ENCODE data around the gene TGFB2. TPM values are rescaled to one million over a fixed set of nuclear protein-coding genes. Genes with fewer than 3 reads are reported as not detected.

The TGFB2 gene
- total and polyA plus RNA-seq, 10 donors: 0.24 to 5.5 (median 2.1) TPM

- Histone ChIP-seq H3K27me3 (replicated peaks in 1 of 7) (no peaks in the 10 kb centered on the region), H3K27ac (no peak overlapping the region), H3K9me3 (no peaks in the 10 kb centered on the region), H3K36me3 (peaks cover 0 to 65% (median 23%) of the 10 kb centered on the region in 6 donors), H3K4me3 (no peak overlapping the region), H3K4me1 (no peaks in the 10 kb centered on the region)
- TF ChIP-seq POLR2A (IDR thresholded peaks at IDR 0.05) (no peak), CTCF (IDR thresholded peaks at IDR 0.05 in 8 of 11, conservative IDR thresholded peaks at IDR 0.05 in 3 of 11) (no peak), POLR2AphosphoS5 (IDR thresholded peaks at IDR 0.05) (peak in 1 of 3 donors; percentile 38)
- DNase-seq: no peak
- 94 to 98% (median 96%) methylated on average over 15 to 21 of the region's 21 CpGs for WGBS, 5 donors
- intact Hi-C loops (cut with DNase I; ENCODE audit: low total_unique reads): no loop called here
Measured at GRCh38 chr1:218323568-218324225, 21.4 kb upstream of the TGFB2 start.

- Histone ChIP-seq H3K4me1 (no peaks in the 10 kb centered on the region), H3K4me3 (no peak overlapping the region), H3K27me3 (replicated peaks in 1 of 7) (no peaks in the 10 kb centered on the region), H3K27ac (no peak overlapping the region), H3K36me3 (peaks cover 0 to 60% (median 22%) of the 10 kb centered on the region in 6 donors), H3K9me3 (no peaks in the 10 kb centered on the region)
- intact Hi-C loops (cut with DNase I; ENCODE audit: low total_unique reads): no loop called here
- DNase-seq: peak; percentile 75
- WGBS, 5 donors: 94 to 97% (median 97%) methylated on average over 16 to 20 of the region's 20 CpGs
- TF ChIP-seq CTCF (IDR thresholded peaks at IDR 0.05 in 8 of 11, conservative IDR thresholded peaks at IDR 0.05 in 3 of 11) (no peak), POLR2AphosphoS5 (IDR thresholded peaks at IDR 0.05) (no peak), POLR2A (IDR thresholded peaks at IDR 0.05) (no peak)
Measured at GRCh38 chr1:218324226-218324580, 20.9 kb upstream of the TGFB2 start.

- 91 to 98% (median 94%) methylated on average over 3 of the region's 3 CpGs for WGBS, 5 donors
- Histone ChIP-seq H3K4me1 (no peaks in the 10 kb centered on the region), H3K36me3 (peaks cover 0 to 54% (median 14%) of the 10 kb centered on the region in 6 donors), H3K4me3 (no peak overlapping the region), H3K9me3 (no peaks in the 10 kb centered on the region), H3K27me3 (replicated peaks in 1 of 7) (no peaks in the 10 kb centered on the region), H3K27ac (no peak overlapping the region)
- no peak for DNase-seq
- intact Hi-C loops (cut with DNase I; ENCODE audit: low total_unique reads): no loop called here
- TF ChIP-seq POLR2AphosphoS5 (IDR thresholded peaks at IDR 0.05): no peak
- no peak for TF ChIP-seq POLR2A (IDR thresholded peaks at IDR 0.05)
- TF ChIP-seq CTCF (IDR thresholded peaks at IDR 0.05 in 8 of 11, conservative IDR thresholded peaks at IDR 0.05 in 3 of 11): no peak
Measured at GRCh38 chr1:218328769-218329168, 16.4 kb upstream of the TGFB2 start.

DNA sequence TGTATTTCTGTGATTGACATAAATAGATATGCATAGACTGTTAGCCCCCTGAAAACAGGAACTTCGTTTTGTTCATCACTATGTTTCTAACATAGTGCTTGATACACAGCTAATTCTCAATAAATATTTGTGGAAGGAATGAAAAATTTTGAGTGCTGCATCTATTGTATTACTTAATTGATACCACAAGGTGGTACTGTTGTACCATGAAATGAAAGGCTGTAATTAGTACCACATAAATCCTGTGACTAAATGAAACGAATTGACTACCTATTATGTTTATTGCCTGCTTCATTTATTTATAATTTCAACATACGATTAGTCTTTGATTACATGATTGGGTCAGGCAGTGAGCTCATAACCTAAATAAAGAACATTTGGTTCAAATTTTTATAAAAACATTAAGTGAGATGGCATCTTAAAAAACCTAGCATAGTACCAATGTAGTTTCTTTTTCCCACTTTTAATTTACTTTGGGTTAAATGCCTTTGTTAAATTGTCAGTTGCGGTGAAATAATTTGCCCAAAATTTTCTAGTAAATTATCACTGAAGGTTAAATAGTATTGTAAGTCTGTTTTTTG, 15.0 kb upstream of the TGFB2 start:
- H3K4me3 ChIP-seq: no peak overlapping the region
- WGBS, 5 donors: 34 to 43% (median 37%) methylated on average over 4 of the region's 4 CpGs
- TF ChIP-seq CTCF (IDR thresholded peaks at IDR 0.05 in 8 of 11, conservative IDR thresholded peaks at IDR 0.05 in 3 of 11): peak; percentile 31 to 79 (median 66)
- TF ChIP-seq POLR2AphosphoS5 (IDR thresholded peaks at IDR 0.05): no peak
- no peak for DNase-seq
- no peak overlapping the region for H3K27ac ChIP-seq
- intact Hi-C loops (cut with DNase I; ENCODE audit: low total_unique reads): loop anchor here (5.0 to 10.0 kb wide), 2 partner anchors 1085 to 1482 kb away; no protein-coding TSS in a partner anchor
- H3K36me3 ChIP-seq: peaks cover 0 to 45% (median 6%) of the 10 kb centered on the region in 6 donors
- no peaks in the 10 kb centered on the region for H3K4me1 ChIP-seq
- no peaks in the 10 kb centered on the region for H3K9me3 ChIP-seq
- H3K27me3 ChIP-seq (replicated peaks in 1 of 7): no peaks in the 10 kb centered on the region
